ENCODE data around the gene TBPL2.

Gene TBPL2

GRCh38 chr14:55410876-55411275 lies 29.5 kb downstream of the TBPL2 start:
- no peaks in the 10 kb centered on the region for H3K9me3 ChIP-seq (ENCODE audit: control insufficient read depth, insufficient read depth, low read length)
- H3K4me1 ChIP-seq (ENCODE audit: control insufficient read depth, insufficient read depth, low read length): no peaks in the 10 kb centered on the region
- H3K27me3 ChIP-seq (ENCODE audit: control insufficient read depth, insufficient read depth, low read length): no peaks in the 10 kb centered on the region
- H3K27ac ChIP-seq (ENCODE audit: low read length): no peak overlapping the region
- DNase-seq (ENCODE audit: low read depth, low spot score): no peak
- H3K36me3 ChIP-seq (ENCODE audit: control insufficient read depth, insufficient read depth, low read length): no peaks in the 10 kb centered on the region
- peak overlapping the region; percentile 100; the same call in 1 of the 2 replicates for H3K4me3 ChIP-seq (ENCODE audit: low read length)
- WGBS (ENCODE audit: insufficient coverage, insufficient read length): no CpG with 5 or more reads among the region's 4 CpGs

GRCh38 chr14:55404173-55404854 lies 36.1 kb downstream of the TBPL2 start:
- no peak overlapping the region for H3K4me3 ChIP-seq (ENCODE audit: low read length)
- no CpG with 5 or more reads among the region's 5 CpGs for WGBS (ENCODE audit: insufficient coverage, insufficient read length)
- H3K27ac ChIP-seq (ENCODE audit: low read length): no peak overlapping the region
- H3K4me1 ChIP-seq (ENCODE audit: control insufficient read depth, insufficient read depth, low read length): no peaks in the 10 kb centered on the region
- no peaks in the 10 kb centered on the region for H3K9me3 ChIP-seq (ENCODE audit: control insufficient read depth, insufficient read depth, low read length)
- no peak for DNase-seq (ENCODE audit: low read depth, low spot score)
- H3K27me3 ChIP-seq (ENCODE audit: control insufficient read depth, insufficient read depth, low read length): no peaks in the 10 kb centered on the region
- H3K36me3 ChIP-seq (ENCODE audit: control insufficient read depth, insufficient read depth, low read length): no peaks in the 10 kb centered on the region

- H3K4me1 ChIP-seq (ENCODE audit: control insufficient read depth, insufficient read depth, low read length): no peaks in the 10 kb centered on the region
- no peak for DNase-seq (ENCODE audit: low read depth, low spot score)
- no peaks in the 10 kb centered on the region for H3K9me3 ChIP-seq (ENCODE audit: control insufficient read depth, insufficient read depth, low read length)
- H3K4me3 ChIP-seq (ENCODE audit: low read length): no peak overlapping the region
- H3K27me3 ChIP-seq (ENCODE audit: control insufficient read depth, insufficient read depth, low read length): no peaks in the 10 kb centered on the region
- H3K36me3 ChIP-seq (ENCODE audit: control insufficient read depth, insufficient read depth, low read length): no peaks in the 10 kb centered on the region
- H3K27ac ChIP-seq (ENCODE audit: low read length): no peak overlapping the region
- WGBS (ENCODE audit: insufficient coverage, insufficient read length): no CpG with 5 or more reads among the region's 6 CpGs
Measured at GRCh38 chr14:55401751-55402150, 38.7 kb downstream of the TBPL2 start.

- no CpG with 5 or more reads among the region's 2 CpGs for WGBS (ENCODE audit: insufficient coverage, insufficient read length)
- Histone ChIP-seq H3K4me1 (ENCODE audit: control insufficient read depth, insufficient read depth, low read length) (no peaks in the 10 kb centered on the region), H3K27ac (ENCODE audit: low read length) (no peak overlapping the region), H3K4me3 (ENCODE audit: low read length) (no peak overlapping the region), H3K27me3 (ENCODE audit: control insufficient read depth, insufficient read depth, low read length) (no peaks in the 10 kb centered on the region), H3K36me3 (ENCODE audit: control insufficient read depth, insufficient read depth, low read length) (no peaks in the 10 kb centered on the region), H3K9me3 (ENCODE audit: control insufficient read depth, insufficient read depth, low read length) (no peaks in the 10 kb centered on the region)
- no peak for DNase-seq (ENCODE audit: low read depth, low spot score)
Measured at GRCh38 chr14:55399852-55400251, 40.6 kb downstream of the TBPL2 start.

- Histone ChIP-seq H3K27me3 (ENCODE audit: control insufficient read depth, insufficient read depth, low read length) (no peaks in the 10 kb centered on the region), H3K36me3 (ENCODE audit: control insufficient read depth, insufficient read depth, low read length) (no peaks in the 10 kb centered on the region), H3K27ac (ENCODE audit: low read length) (no peak overlapping the region), H3K4me1 (ENCODE audit: control insufficient read depth, insufficient read depth, low read length) (no peaks in the 10 kb centered on the region), H3K9me3 (ENCODE audit: control insufficient read depth, insufficient read depth, low read length) (no peaks in the 10 kb centered on the region), H3K4me3 (ENCODE audit: low read length) (no peak overlapping the region)
- no CpG with 5 or more reads among the region's 1 CpG for WGBS (ENCODE audit: insufficient coverage, insufficient read length)
- DNase-seq (ENCODE audit: low read depth, low spot score): no peak
Measured at GRCh38 chr14:55399183-55399582, 41.2 kb downstream of the TBPL2 start.

- no peaks in the 10 kb centered on the region for H3K27me3 ChIP-seq (ENCODE audit: control insufficient read depth, insufficient read depth, low read length)
- H3K27ac ChIP-seq (ENCODE audit: low read length): no peak overlapping the region
- H3K36me3 ChIP-seq (ENCODE audit: control insufficient read depth, insufficient read depth, low read length): no peaks in the 10 kb centered on the region
- H3K9me3 ChIP-seq (ENCODE audit: control insufficient read depth, insufficient read depth, low read length): no peaks in the 10 kb centered on the region
- H3K4me3 ChIP-seq (ENCODE audit: low read length): no peak overlapping the region
- no CpG with 5 or more reads among the region's 5 CpGs for WGBS (ENCODE audit: insufficient coverage, insufficient read length)
- DNase-seq (ENCODE audit: low read depth, low spot score): no peak
- H3K4me1 ChIP-seq (ENCODE audit: control insufficient read depth, insufficient read depth, low read length): no peaks in the 10 kb centered on the region
Measured at GRCh38 chr14:55398679-55399078, 41.7 kb downstream of the TBPL2 start.

GRCh38 chr14:55389330-55389729 lies 51.1 kb downstream of the TBPL2 start:
- WGBS (ENCODE audit: insufficient coverage, insufficient read length): no CpG with 5 or more reads among the region's 4 CpGs
- Histone ChIP-seq H3K27ac (ENCODE audit: low read length) (no peak overlapping the region), H3K27me3 (ENCODE audit: control insufficient read depth, insufficient read depth, low read length) (no peaks in the 10 kb centered on the region), H3K4me3 (ENCODE audit: low read length) (no peak overlapping the region), H3K4me1 (ENCODE audit: control insufficient read depth, insufficient read depth, low read length) (no peaks in the 10 kb centered on the region), H3K9me3 (ENCODE audit: control insufficient read depth, insufficient read depth, low read length) (no peaks in the 10 kb centered on the region), H3K36me3 (ENCODE audit: control insufficient read depth, insufficient read depth, low read length) (no peaks in the 10 kb centered on the region; the same call in 1 of the 2 replicates)
- no peak for DNase-seq (ENCODE audit: low read depth, low spot score)

- no peak overlapping the region for H3K4me3 ChIP-seq (ENCODE audit: low read length)
- no peak for DNase-seq (ENCODE audit: low read depth, low spot score)
- H3K9me3 ChIP-seq (ENCODE audit: control insufficient read depth, insufficient read depth, low read length): no peaks in the 10 kb centered on the region
- no peaks in the 10 kb centered on the region; the same call in 1 of the 2 replicates for H3K36me3 ChIP-seq (ENCODE audit: control insufficient read depth, insufficient read depth, low read length)
- no peak overlapping the region for H3K27ac ChIP-seq (ENCODE audit: low read length)
- no peaks in the 10 kb centered on the region for H3K4me1 ChIP-seq (ENCODE audit: control insufficient read depth, insufficient read depth, low read length)
- no peaks in the 10 kb centered on the region for H3K27me3 ChIP-seq (ENCODE audit: control insufficient read depth, insufficient read depth, low read length)
Measured at GRCh38 chr14:55388160-55388559, 52.3 kb downstream of the TBPL2 start.

- Histone ChIP-seq H3K4me1 (ENCODE audit: control insufficient read depth, insufficient read depth, low read length) (no peaks in the 10 kb centered on the region), H3K4me3 (ENCODE audit: low read length) (no peak overlapping the region), H3K36me3 (ENCODE audit: control insufficient read depth, insufficient read depth, low read length) (no peaks in the 10 kb centered on the region; the same call in 1 of the 2 replicates), H3K9me3 (ENCODE audit: control insufficient read depth, insufficient read depth, low read length) (no peaks in the 10 kb centered on the region), H3K27me3 (ENCODE audit: control insufficient read depth, insufficient read depth, low read length) (no peaks in the 10 kb centered on the region), H3K27ac (ENCODE audit: low read length) (no peak overlapping the region)
- no peak for DNase-seq (ENCODE audit: low read depth, low spot score)
- WGBS (ENCODE audit: insufficient coverage, insufficient read length): no CpG with 5 or more reads among the region's 4 CpGs
Measured at GRCh38 chr14:55387121-55387520, 53.3 kb downstream of the TBPL2 start.

GRCh38 chr14:55386037-55386808 lies 54.2 kb downstream of the TBPL2 start:
- DNase-seq (ENCODE audit: low read depth, low spot score): no peak
- no peaks in the 10 kb centered on the region; the same call in 1 of the 2 replicates for H3K36me3 ChIP-seq (ENCODE audit: control insufficient read depth, insufficient read depth, low read length)
- no peak overlapping the region for H3K4me3 ChIP-seq (ENCODE audit: low read length)
- H3K9me3 ChIP-seq (ENCODE audit: control insufficient read depth, insufficient read depth, low read length): no peaks in the 10 kb centered on the region
- WGBS (ENCODE audit: insufficient coverage, insufficient read length): no CpG with 5 or more reads among the region's 6 CpGs
- no peak overlapping the region for H3K27ac ChIP-seq (ENCODE audit: low read length)
- no peaks in the 10 kb centered on the region for H3K4me1 ChIP-seq (ENCODE audit: control insufficient read depth, insufficient read depth, low read length)
- no peaks in the 10 kb centered on the region for H3K27me3 ChIP-seq (ENCODE audit: control insufficient read depth, insufficient read depth, low read length)

Measured in iPS DF 6.9 (cell line).